ENCODE data around the gene KSR2. TPM values are rescaled to one million over a fixed set of nuclear protein-coding genes. Genes with fewer than 3 reads are reported as not detected.

Gene KSR2
- total RNA-seq, 2 experiments from 2014 or later: 0.03 to 0.15 TPM

DNA sequence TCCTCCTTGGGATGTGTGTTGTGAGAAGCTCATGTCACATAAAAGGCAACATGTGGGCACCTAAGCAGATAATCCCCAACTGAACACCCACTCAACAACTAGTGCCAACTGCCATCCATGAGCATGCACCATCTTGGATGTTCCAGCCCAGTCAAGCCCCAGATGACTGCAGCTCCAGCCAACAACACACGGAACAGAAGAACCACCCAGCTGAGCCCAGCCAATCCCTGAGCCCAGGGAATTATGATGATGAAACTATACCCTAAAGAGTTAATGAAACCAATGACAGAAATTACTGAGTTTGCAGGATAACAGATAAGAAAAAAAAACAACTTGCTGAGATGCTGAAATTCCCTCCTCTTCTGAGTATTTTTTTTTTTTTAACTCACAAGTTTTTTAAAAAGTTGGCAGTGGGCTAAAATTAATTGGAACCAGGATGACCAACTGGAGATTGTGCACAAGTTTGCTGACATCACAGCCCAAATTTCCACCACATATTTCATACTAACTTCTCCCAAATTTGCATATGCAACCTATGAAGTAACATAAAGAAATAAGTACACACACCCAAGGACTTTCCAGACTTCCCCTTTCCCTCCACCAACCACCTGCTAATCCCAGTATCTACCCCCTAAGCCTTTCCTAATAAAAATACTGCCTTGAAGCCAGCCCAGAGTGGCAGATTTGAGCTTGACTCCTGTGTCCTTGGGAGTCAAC, 124.5 kb downstream of the KSR2 start:
- Histone ChIP-seq H3K4me1 (ENCODE audit: insufficient read depth, low read length, poor library complexity, severe bottlenecking) (no peaks in the 10 kb centered on the region), H3K27ac (ENCODE audit: low read depth, low read length, poor library complexity, severe bottlenecking) (no peak overlapping the region), H2AFZ (ENCODE audit: low read length) (no peak overlapping the region), H3K36me3 (ENCODE audit: insufficient read depth, low read length) (no peaks in the 10 kb centered on the region), H3K79me2 (ENCODE audit: insufficient read depth, low read depth, low read length) (no peaks in the 10 kb centered on the region), H3K9me3 (ENCODE audit: low read length) (no peaks in the 10 kb centered on the region), H3K4me2 (ENCODE audit: low read length) (no peak overlapping the region), H3K4me3 (ENCODE audit: low read depth, low read length, poor library complexity, severe bottlenecking) (no peak overlapping the region), H3K9me2 (ENCODE audit: insufficient read depth, low read length) (no peaks in the 10 kb centered on the region), H4K20me1 (ENCODE audit: insufficient read depth, low read length) (no peaks in the 10 kb centered on the region)
- intact Hi-C loops (cut with micrococcal nuclease; ENCODE audit: unreplicated experiment): no loop called here
- TF ChIP-seq, protein P1, sequence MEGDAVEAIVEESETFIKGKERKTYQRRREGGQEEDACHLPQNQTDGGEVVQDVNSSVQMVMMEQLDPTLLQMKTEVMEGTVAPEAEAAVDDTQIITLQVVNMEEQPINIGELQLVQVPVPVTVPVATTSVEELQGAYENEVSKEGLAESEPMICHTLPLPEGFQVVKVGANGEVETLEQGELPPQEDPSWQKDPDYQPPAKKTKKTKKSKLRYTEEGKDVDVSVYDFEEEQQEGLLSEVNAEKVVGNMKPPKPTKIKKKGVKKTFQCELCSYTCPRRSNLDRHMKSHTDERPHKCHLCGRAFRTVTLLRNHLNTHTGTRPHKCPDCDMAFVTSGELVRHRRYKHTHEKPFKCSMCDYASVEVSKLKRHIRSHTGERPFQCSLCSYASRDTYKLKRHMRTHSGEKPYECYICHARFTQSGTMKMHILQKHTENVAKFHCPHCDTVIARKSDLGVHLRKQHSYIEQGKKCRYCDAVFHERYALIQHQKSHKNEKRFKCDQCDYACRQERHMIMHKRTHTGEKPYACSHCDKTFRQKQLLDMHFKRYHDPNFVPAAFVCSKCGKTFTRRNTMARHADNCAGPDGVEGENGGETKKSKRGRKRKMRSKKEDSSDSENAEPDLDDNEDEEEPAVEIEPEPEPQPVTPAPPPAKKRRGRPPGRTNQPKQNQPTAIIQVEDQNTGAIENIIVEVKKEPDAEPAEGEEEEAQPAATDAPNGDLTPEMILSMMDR (conservative IDR thresholded peaks at IDR 0.05; ENCODE audit: low read length): no peak
- TF ChIP-seq EZH2phosphoT487 (IDR thresholded peaks at IDR 0.05; ENCODE audit: borderline replicate concordance, low read depth, low read length): no peak
- POLR2A ChIA-PET: no interaction called here
- DNase-seq (ENCODE audit: low spot score): no peak
- no TSS peak for BruUV-seq (replicated peaks)
- CTCF ChIA-PET (ENCODE audit: unreplicated experiment): no interaction called here

- no peaks in the 10 kb centered on the region for H3K4me1 ChIP-seq (ENCODE audit: insufficient read depth, low read length, poor library complexity, severe bottlenecking)
- no peak overlapping the region for H3K4me2 ChIP-seq (ENCODE audit: low read length)
- intact Hi-C loops (cut with micrococcal nuclease; ENCODE audit: unreplicated experiment): no loop called here
- DNase-seq (ENCODE audit: low spot score): no peak
- H3K36me3 ChIP-seq (ENCODE audit: insufficient read depth, low read length): no peaks in the 10 kb centered on the region
- ChIA-PET CTCF (ENCODE audit: unreplicated experiment) (no interaction called here), POLR2A (no interaction called here)
- H3K9me2 ChIP-seq (ENCODE audit: insufficient read depth, low read length): no peaks in the 10 kb centered on the region
- no peaks in the 10 kb centered on the region for H4K20me1 ChIP-seq (ENCODE audit: insufficient read depth, low read length)
- TF ChIP-seq, protein P1 (conservative IDR thresholded peaks at IDR 0.05; ENCODE audit: low read length): no peak
- no peak for TF ChIP-seq EZH2phosphoT487 (IDR thresholded peaks at IDR 0.05; ENCODE audit: borderline replicate concordance, low read depth, low read length)
- no TSS peak for BruUV-seq (replicated peaks)
- H3K9me3 ChIP-seq (ENCODE audit: low read length): no peaks in the 10 kb centered on the region
- no peak overlapping the region for H3K27ac ChIP-seq (ENCODE audit: low read depth, low read length, poor library complexity, severe bottlenecking)
- H3K79me2 ChIP-seq (ENCODE audit: insufficient read depth, low read depth, low read length): no peaks in the 10 kb centered on the region
- no peak overlapping the region for H3K4me3 ChIP-seq (ENCODE audit: low read depth, low read length, poor library complexity, severe bottlenecking)
- no peak overlapping the region for H2AFZ ChIP-seq (ENCODE audit: low read length)
These were observed 126.2 kb downstream of the KSR2 start for GRCh38 chr12:117842630-117843029.

GRCh38 chr12:117842220-117842619, 126.6 kb downstream of the KSR2 start:
- Histone ChIP-seq H3K9me2 (ENCODE audit: insufficient read depth, low read length) (no peaks in the 10 kb centered on the region), H3K9me3 (ENCODE audit: low read length) (no peaks in the 10 kb centered on the region), H3K4me1 (ENCODE audit: insufficient read depth, low read length, poor library complexity, severe bottlenecking) (no peaks in the 10 kb centered on the region), H2AFZ (ENCODE audit: low read length) (no peak overlapping the region), H3K4me2 (ENCODE audit: low read length) (no peak overlapping the region), H3K27ac (ENCODE audit: low read depth, low read length, poor library complexity, severe bottlenecking) (no peak overlapping the region), H3K36me3 (ENCODE audit: insufficient read depth, low read length) (no peaks in the 10 kb centered on the region), H3K79me2 (ENCODE audit: insufficient read depth, low read depth, low read length) (no peaks in the 10 kb centered on the region), H4K20me1 (ENCODE audit: insufficient read depth, low read length) (no peaks in the 10 kb centered on the region), H3K4me3 (ENCODE audit: low read depth, low read length, poor library complexity, severe bottlenecking) (no peak overlapping the region)
- BruUV-seq (replicated peaks): no TSS peak
- TF ChIP-seq, protein P1 (conservative IDR thresholded peaks at IDR 0.05; ENCODE audit: low read length): no peak
- no peak for TF ChIP-seq EZH2phosphoT487 (IDR thresholded peaks at IDR 0.05; ENCODE audit: borderline replicate concordance, low read depth, low read length)
- DNase-seq (ENCODE audit: low spot score): no peak
- ChIA-PET CTCF (ENCODE audit: unreplicated experiment) (no interaction called here), POLR2A (interaction anchor here (0.6 kb wide), 1 partner anchor 57 kb away, joined by 3 read pairs; no protein-coding TSS in a partner anchor)
- intact Hi-C loops (cut with micrococcal nuclease; ENCODE audit: unreplicated experiment): no loop called here

Measured in OCI-LY7 (cell line).